RWPE1 (cell line): ENCODE measurements around the gene SLC44A1.

Experiments
- CTCF ChIA-PET: fragments of 350-600 bp; sonication (Branson Sonifier 250); formaldehyde crosslinking; extraction: SDS; loops from one replicate; lab custom pipeline; 2021; lab: Yijun Ruan, JAX
- POLR2A ChIA-PET: fragments of 400-600 bp; formaldehyde crosslinking; extraction: SDS; loops from one replicate; lab custom pipeline; 2020; ENCODE audit warnings: antibody characterized with exemption; ENCODE audit not compliant: low non-redundant PET; lab: Yijun Ruan, JAX
- DNase-seq: peaks from one replicate; pipeline ENCODE4 v3.0.0; 2012; ENCODE audit warnings: low spot score
- H3K27ac ChIP-seq: fragments of 450-650 bp; 2 replicates; pipeline ENCODE4 v1.5.1; 2017
- TF ChIP-seq, protein P1 (sequence below): fragments of 450-650 bp; conservative IDR thresholded peaks from 2 replicates; pipeline ENCODE4 v1.5.1; 2017; ENCODE audit warnings: low read depth, mild to moderate bottlenecking

Gene SLC44A1

GRCh38 chr9:105415662-105415980, 171.2 kb downstream of the SLC44A1 start:
- DNase-seq: no peak
- H3K27ac ChIP-seq: no peak overlapping the region
- ChIA-PET POLR2A (no interaction called here), CTCF (interaction anchor here (0.6 to 1.8 kb wide), 11 partner anchors 11 to 634 kb away, joined by 3 to 21 read pairs (median 4); no protein-coding TSS in a partner anchor)
- TF ChIP-seq, protein P1, sequence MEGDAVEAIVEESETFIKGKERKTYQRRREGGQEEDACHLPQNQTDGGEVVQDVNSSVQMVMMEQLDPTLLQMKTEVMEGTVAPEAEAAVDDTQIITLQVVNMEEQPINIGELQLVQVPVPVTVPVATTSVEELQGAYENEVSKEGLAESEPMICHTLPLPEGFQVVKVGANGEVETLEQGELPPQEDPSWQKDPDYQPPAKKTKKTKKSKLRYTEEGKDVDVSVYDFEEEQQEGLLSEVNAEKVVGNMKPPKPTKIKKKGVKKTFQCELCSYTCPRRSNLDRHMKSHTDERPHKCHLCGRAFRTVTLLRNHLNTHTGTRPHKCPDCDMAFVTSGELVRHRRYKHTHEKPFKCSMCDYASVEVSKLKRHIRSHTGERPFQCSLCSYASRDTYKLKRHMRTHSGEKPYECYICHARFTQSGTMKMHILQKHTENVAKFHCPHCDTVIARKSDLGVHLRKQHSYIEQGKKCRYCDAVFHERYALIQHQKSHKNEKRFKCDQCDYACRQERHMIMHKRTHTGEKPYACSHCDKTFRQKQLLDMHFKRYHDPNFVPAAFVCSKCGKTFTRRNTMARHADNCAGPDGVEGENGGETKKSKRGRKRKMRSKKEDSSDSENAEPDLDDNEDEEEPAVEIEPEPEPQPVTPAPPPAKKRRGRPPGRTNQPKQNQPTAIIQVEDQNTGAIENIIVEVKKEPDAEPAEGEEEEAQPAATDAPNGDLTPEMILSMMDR: peak; percentile 77

GRCh38 chr9:105416840-105417239, 172.4 kb downstream of the SLC44A1 start:
- DNase-seq: no peak
- no peak overlapping the region for H3K27ac ChIP-seq
- CTCF ChIA-PET: interaction anchor here (0.7 kb wide), 1 partner anchor 490 kb away, joined by 3 read pairs; no protein-coding TSS in a partner anchor

GRCh38 chr9:105418588-105419500, 174.4 kb downstream of the SLC44A1 start:
- no peak for DNase-seq
- TF ChIP-seq, protein P1: no peak
- ChIA-PET POLR2A (no interaction called here), CTCF (interaction anchor here (0.8 to 1.2 kb wide), 3 partner anchors 178 to 596 kb away, joined by 3 to 4 read pairs (median 3); no protein-coding TSS in a partner anchor)
- H3K27ac ChIP-seq: no peak overlapping the region

More at GRCh38 chr9:105416840-105417239, 172.4 kb downstream of the SLC44A1 start:
- TF ChIP-seq, protein P1: no peak
- POLR2A ChIA-PET: no interaction called here

DNA sequence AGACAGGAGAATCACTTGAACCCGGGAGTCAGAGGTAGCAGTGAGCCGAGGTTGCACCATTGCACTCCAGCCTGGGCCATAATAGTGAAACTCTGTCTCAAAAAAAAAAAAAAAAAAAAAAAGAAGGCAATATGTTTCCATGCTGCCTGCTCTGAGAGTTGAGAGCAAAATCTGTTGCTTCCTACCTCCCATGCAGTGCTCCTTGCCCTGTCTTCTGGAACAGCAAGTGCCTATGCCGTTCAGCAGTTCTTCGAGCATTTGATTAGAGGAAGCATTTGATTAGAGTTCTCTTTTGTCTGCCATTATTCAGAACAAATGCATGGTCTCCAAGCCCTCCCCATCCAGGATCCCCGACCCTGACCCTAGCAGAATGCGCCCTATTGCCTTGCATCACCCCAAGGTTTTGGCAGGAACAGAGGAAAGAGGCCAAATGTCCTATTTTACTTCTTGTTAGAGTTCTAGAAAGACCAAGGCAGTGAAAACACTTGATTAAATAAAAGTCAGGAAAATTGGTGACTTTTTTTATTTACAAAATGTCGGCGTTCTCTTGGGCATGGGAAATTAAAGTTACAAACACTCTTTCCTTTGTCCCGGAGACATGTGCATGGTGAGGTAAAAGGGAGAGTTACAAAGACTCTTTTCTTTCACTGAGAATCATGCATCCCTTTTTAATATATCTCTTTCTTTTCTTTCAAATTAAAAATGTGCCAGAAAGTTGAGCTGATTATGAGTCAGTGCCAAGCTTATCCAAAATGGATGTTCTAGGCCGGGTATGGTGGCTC, 175.6 kb downstream of the SLC44A1 start:
- DNase-seq: no peak
- no peak overlapping the region for H3K27ac ChIP-seq
- POLR2A ChIA-PET: no interaction called here
- CTCF ChIA-PET: interaction anchor here (0.6 to 1.2 kb wide), 3 partner anchors 28 to 263 kb away, joined by 3 to 4 read pairs (median 3); partner anchors contain the start of gene FSD1L
- TF ChIP-seq, protein P1: no peak

DNA sequence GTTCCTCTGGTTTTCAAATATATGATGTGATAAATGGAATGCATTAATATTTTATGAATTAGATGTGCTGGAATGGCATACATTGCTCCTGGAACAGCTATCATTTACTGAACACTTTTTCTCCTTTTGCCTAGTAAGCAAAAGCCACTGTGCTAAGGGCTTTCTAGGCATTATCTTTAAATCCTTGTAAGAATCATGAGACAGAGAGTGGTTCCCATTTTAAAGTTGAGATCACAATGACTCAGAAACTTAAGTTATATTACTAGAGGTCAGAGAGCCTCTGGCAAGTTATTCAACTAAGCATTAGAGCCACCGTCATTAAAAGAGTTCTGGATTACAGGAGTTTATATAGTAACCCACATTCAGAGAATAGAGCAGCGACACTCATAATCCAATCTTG, 176.7 kb downstream of the SLC44A1 start:
- POLR2A ChIA-PET: no interaction called here
- no peak overlapping the region for H3K27ac ChIP-seq
- TF ChIP-seq, protein P1: no peak
- CTCF ChIA-PET: interaction anchor here (0.7 kb wide), 1 partner anchor 10 kb away, joined by 3 read pairs; no protein-coding TSS in a partner anchor
- no peak for DNase-seq

- H3K27ac ChIP-seq: no peak overlapping the region
- POLR2A ChIA-PET: no interaction called here
- CTCF ChIA-PET: no interaction called here
- DNase-seq: no peak
- TF ChIP-seq, protein P1: no peak
These were observed 177.4 kb downstream of the SLC44A1 start for GRCh38 chr9:105421864-105422263.
